Left colon (tissue), 2 donors: ENCODE measurements around the gene ANKS1B. TPM values are rescaled to one million over a fixed set of nuclear protein-coding genes. Genes with fewer than 3 reads are reported as not detected.

Source experiments
- ATAC-seq: fragments of 200-7000 bp; cut with Tn5 transposase; one replicate; pipeline ENCODE4 v1.9.1; 2020; ENCODE audit warnings: mild to moderate bottlenecking, moderate library complexity
- DNase-seq, 2 donors: peaks; one replicate each; pipeline ENCODE4 v3.0.0-alpha.2; 2020
- intact Hi-C, 2 donors: fragments of 100-400 bp; cut with DNase I in 1 of 2; cut with micrococcal nuclease in 1 of 2; formaldehyde crosslinking; loops; one replicate each; pipeline versions ENCODE4 v1.11.2 to v1.14.0; 2022; cut with DNase I, micrococcal nuclease
- total RNA-seq, 2 donors: library from RNA; stranded (reverse); fragmentation: NEBNext Ultra II Directional; extraction: Animal tissue kit (Norgen Biotek cat#: 25700); gene quantifications; one replicate each; pipeline ENCODE4 v1.2.1, GENCODE V29; 2021
- donor health status: DM: no; HTN: no; CAD: no.
- donor health status: DM: yes; HTN: yes; CAD: no.

ANKS1B gene
- total RNA-seq, 2 donors from 2014 or later: 1.1 to 4.1 TPM

- no peak for DNase-seq
- ATAC-seq: no peak
- intact Hi-C loops: no loop called here
Observed at GRCh38 chr12:99212275-99212674, 772.5 kb downstream of the ANKS1B start.

GRCh38 chr12:99205111-99205510 lies 779.6 kb downstream of the ANKS1B start:
- ATAC-seq (no peak), DNase-seq (no peak)
- intact Hi-C loops: no loop called here

GRCh38 chr12:99201906-99202645 lies 782.7 kb downstream of the ANKS1B start:
- intact Hi-C loops: no loop called here
- DNase-seq: no peak
- ATAC-seq: no peak

GRCh38 chr12:99200711-99201384 lies 783.9 kb downstream of the ANKS1B start:
- DNase-seq (no peak), ATAC-seq (no peak)
- intact Hi-C loops: no loop called here

GRCh38 chr12:99195474-99195873 lies 789.3 kb downstream of the ANKS1B start:
- no peak for DNase-seq
- ATAC-seq: no peak
- intact Hi-C loops: no loop called here

- DNase-seq (no peak), ATAC-seq (no peak)
- intact Hi-C loops: no loop called here
Observed at GRCh38 chr12:99192489-99192888, 792.2 kb downstream of the ANKS1B start.

GRCh38 chr12:99176871-99177270 lies 807.9 kb downstream of the ANKS1B start:
- DNase-seq: no peak
- intact Hi-C loops: no loop called here
- no peak for ATAC-seq

- ATAC-seq: no peak
- intact Hi-C loops: no loop called here
- no peak for DNase-seq
Observed at GRCh38 chr12:99170461-99170860, 814.3 kb downstream of the ANKS1B start.

- ATAC-seq (no peak), DNase-seq (no peak)
- intact Hi-C loops: no loop called here
Observed at GRCh38 chr12:99170037-99170436, 814.7 kb downstream of the ANKS1B start.

GRCh38 chr12:99157946-99158345 lies 826.8 kb downstream of the ANKS1B start:
- intact Hi-C loops: no loop called here
- DNase-seq: no peak
- no peak for ATAC-seq

- DNase-seq (no peak), ATAC-seq (no peak)
- intact Hi-C loops: no loop called here
Observed at GRCh38 chr12:99154983-99155336, 829.8 kb downstream of the ANKS1B start.

- intact Hi-C loops: no loop called here
- no peak for ATAC-seq
Observed at GRCh38 chr12:99154216-99154982, 830.3 kb downstream of the ANKS1B start.

GRCh38 chr12:99153293-99153692 lies 831.4 kb downstream of the ANKS1B start:
- DNase-seq (no peak), ATAC-seq (no peak)
- intact Hi-C loops: no loop called here

More at GRCh38 chr12:99154216-99154982, 830.3 kb downstream of the ANKS1B start:
- DNase-seq: no peak

GRCh38 chr12:99152337-99152736 lies 832.4 kb downstream of the ANKS1B start:
- ATAC-seq (no peak), DNase-seq (no peak)

GRCh38 chr12:99151744-99152143 lies 833.0 kb downstream of the ANKS1B start:
- intact Hi-C loops: no loop called here
- ATAC-seq: no peak
- DNase-seq: no peak

More at GRCh38 chr12:99152337-99152736, 832.4 kb downstream of the ANKS1B start:
- intact Hi-C loops: no loop called here

- intact Hi-C loops: no loop called here
- no peak for ATAC-seq
- DNase-seq: no peak
Observed at GRCh38 chr12:99147130-99147529, 837.6 kb downstream of the ANKS1B start.

- no peak for ATAC-seq
- intact Hi-C loops: no loop called here
Observed at GRCh38 chr12:99146730-99147129, 838.0 kb downstream of the ANKS1B start.

GRCh38 chr12:99146185-99146584 lies 838.6 kb downstream of the ANKS1B start:
- DNase-seq (no peak), ATAC-seq (no peak)
- intact Hi-C loops: no loop called here

More at GRCh38 chr12:99146730-99147129, 838.0 kb downstream of the ANKS1B start:
- no peak for DNase-seq

- intact Hi-C loops: no loop called here
- DNase-seq (no peak), ATAC-seq (no peak)
Observed at GRCh38 chr12:99142651-99143050, 842.1 kb downstream of the ANKS1B start.
